GM13976 (cell line): ENCODE measurements around the gene SH3GL1.

ENCODE experiments used
- DNase-seq: peaks from one replicate; pipeline ENCODE4 v3.0.0; 2012; ENCODE audit warnings: low spot score
- CTCF ChIP-seq: IDR thresholded peaks from 2 replicates; pipeline ENCODE4 v1.5.1; 2012; ENCODE audit warnings: borderline replicate concordance, mild to moderate bottlenecking; ENCODE audit not compliant: insufficient read depth; ENCODE audit errors: extremely low read depth, missing control alignments, control extremely low read depth
- in situ Hi-C: fragments of 300-500 bp; cut with MboI; formaldehyde crosslinking; loops from one replicate; pipeline ENCODE4 v1.12.0; 2022; ENCODE audit warnings: low sequenced_read_pairs, mixed read lengths, inconsistent platforms; ENCODE audit not compliant: unreplicated experiment

SH3GL1 gene

GRCh38 chr19:4400135-4400936 is at the start of gene SH3GL1:
SH3GL1 (minus strand) TSS chr19:4400547; CDS start chr19:4400368, 179 bp downstream.
- DNase-seq = peak; percentile 92
- TF ChIP-seq CTCF = peak; percentile 99
- in situ Hi-C loops = no loop called here

GRCh38 chr19:4449639-4450028 is 49.3 kb upstream of the SH3GL1 start:
- in situ Hi-C loops = no loop called here
- no peak for TF ChIP-seq CTCF
- DNase-seq = no peak

- in situ Hi-C loops = no loop called here
- no peak for TF ChIP-seq CTCF
- DNase-seq = no peak
These were observed 48.8 kb upstream of the SH3GL1 start for GRCh38 chr19:4449022-4449638.

GRCh38 chr19:4448147-4448985 is 48.0 kb upstream of the SH3GL1 start:
- TF ChIP-seq CTCF = no peak
- in situ Hi-C loops = no loop called here
- DNase-seq = no peak

GRCh38 chr19:4447327-4448146 is 47.2 kb upstream of the SH3GL1 start:
- DNase-seq = no peak
- no peak for TF ChIP-seq CTCF
- in situ Hi-C loops = no loop called here
